ENCODE data around the gene SEC24B.

DNA sequence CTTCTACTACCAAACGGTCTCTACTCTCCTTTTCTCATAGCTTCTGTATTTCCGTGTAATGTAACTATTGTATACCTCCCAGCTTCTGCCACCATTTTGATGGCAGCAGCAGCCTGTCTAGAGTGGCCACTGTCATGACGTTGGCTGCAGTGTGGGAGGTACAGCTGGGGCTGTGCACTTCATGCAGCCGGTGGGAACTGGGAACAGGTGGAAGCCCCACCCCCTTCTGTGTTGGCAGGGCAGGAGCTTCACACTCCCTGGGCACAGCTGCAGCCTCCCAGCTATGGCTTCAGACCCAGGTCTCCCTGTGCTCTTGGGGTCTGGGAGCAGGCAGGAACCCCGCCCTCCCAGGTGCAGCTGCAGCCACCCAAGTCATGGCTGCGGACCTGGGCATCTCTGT is 49.8 kb upstream of the SEC24B start:
- TF ChIP-seq, protein P1, sequence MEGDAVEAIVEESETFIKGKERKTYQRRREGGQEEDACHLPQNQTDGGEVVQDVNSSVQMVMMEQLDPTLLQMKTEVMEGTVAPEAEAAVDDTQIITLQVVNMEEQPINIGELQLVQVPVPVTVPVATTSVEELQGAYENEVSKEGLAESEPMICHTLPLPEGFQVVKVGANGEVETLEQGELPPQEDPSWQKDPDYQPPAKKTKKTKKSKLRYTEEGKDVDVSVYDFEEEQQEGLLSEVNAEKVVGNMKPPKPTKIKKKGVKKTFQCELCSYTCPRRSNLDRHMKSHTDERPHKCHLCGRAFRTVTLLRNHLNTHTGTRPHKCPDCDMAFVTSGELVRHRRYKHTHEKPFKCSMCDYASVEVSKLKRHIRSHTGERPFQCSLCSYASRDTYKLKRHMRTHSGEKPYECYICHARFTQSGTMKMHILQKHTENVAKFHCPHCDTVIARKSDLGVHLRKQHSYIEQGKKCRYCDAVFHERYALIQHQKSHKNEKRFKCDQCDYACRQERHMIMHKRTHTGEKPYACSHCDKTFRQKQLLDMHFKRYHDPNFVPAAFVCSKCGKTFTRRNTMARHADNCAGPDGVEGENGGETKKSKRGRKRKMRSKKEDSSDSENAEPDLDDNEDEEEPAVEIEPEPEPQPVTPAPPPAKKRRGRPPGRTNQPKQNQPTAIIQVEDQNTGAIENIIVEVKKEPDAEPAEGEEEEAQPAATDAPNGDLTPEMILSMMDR (IDR thresholded peaks at IDR 0.05; ENCODE audit: poor library complexity, severe bottlenecking) = no peak
- no peak for TF ChIP-seq POLR2AphosphoS5 (IDR thresholded peaks at IDR 0.05)
- TF ChIP-seq EZH2 (IDR thresholded peaks at IDR 0.05; ENCODE audit: borderline replicate concordance, insufficient read depth, low read length, poor library complexity, severe bottlenecking) = no peak
- no peak for TF ChIP-seq RAD21 (conservative IDR thresholded peaks at IDR 0.05)
- no peak for TF ChIP-seq EP300 (conservative IDR thresholded peaks at IDR 0.05; ENCODE audit: poor library complexity, severe bottlenecking)
- no peak for TF ChIP-seq MXI1 (conservative IDR thresholded peaks at IDR 0.05; ENCODE audit: poor library complexity, severe bottlenecking)
